Measurements from ENCODE around the gene CCDC93. TPM values are rescaled to one million over a fixed set of nuclear protein-coding genes. Genes with fewer than 3 reads are reported as not detected.

Gene CCDC93
- total RNA-seq, 8 experiments from 2014 or later, result 13.3 to 201 (median 35.0) TPM

GRCh38 chr2:118052474-118052873 is 38.6 kb upstream of the CCDC93 start:
- peaks cover 48 to 70% of the 10 kb centered on the region in 2 donors for H3K4me1 ChIP-seq (replicated peaks in 1 of 2)
- in situ Hi-C loops (cut with MboI; ENCODE audit: low pct_unique_long_range_greater_than_20kb in 2 of 9, low sequenced_read_pairs in 9 of 9, unreplicated experiment in 9 of 9), result loop anchor here in 1 of 9 experiments (10.0 kb wide), 1 partner anchor 802 kb away; no protein-coding TSS in a partner anchor
- no peak overlapping the region for H3K27ac ChIP-seq
- no peak overlapping the region for H3K4me3 ChIP-seq
- ATAC-seq (replicated peaks in 6 of 8), result no peak
- WGBS, 10 experiments, result 44 to 100% (median 81%) methylated on average over 1 to 2 of the region's 2 CpGs

- Histone ChIP-seq H3K4me3 (no peak overlapping the region), H3K27ac (peak overlapping the region in 1 of 2 donors; percentile 10), H3K4me1 (replicated peaks in 1 of 2) (peaks cover 48 to 72% of the 10 kb centered on the region in 2 donors)
- in situ Hi-C loops (cut with MboI; ENCODE audit: low pct_unique_long_range_greater_than_20kb in 2 of 9, low sequenced_read_pairs in 9 of 9, unreplicated experiment in 9 of 9), result loop anchor here in 1 of 9 experiments (10.0 kb wide), 1 partner anchor 803 kb away; no protein-coding TSS in a partner anchor
- WGBS, 10 experiments, result 37 to 83% (median 63%) methylated on average over 1 to 3 of the region's 3 CpGs
- peak in 5 of 8 experiments; percentile 67 to 87 (median 77) for ATAC-seq (replicated peaks in 6 of 8)
Measured at GRCh38 chr2:118051826-118052358, 38.0 kb upstream of the CCDC93 start.

- 29 to 96% (median 60%) methylated on average over 1 to 2 of the region's 2 CpGs; no CpG with 5 or more reads in 1 of the 10 experiments for WGBS, 10 experiments
- in situ Hi-C loops (cut with MboI; ENCODE audit: low pct_unique_long_range_greater_than_20kb in 2 of 9, low sequenced_read_pairs in 9 of 9, unreplicated experiment in 9 of 9), result loop anchor here in 1 of 9 experiments (10.0 kb wide), 1 partner anchor 804 kb away; no protein-coding TSS in a partner anchor
- Histone ChIP-seq H3K4me3 (no peak overlapping the region), H3K27ac (no peak overlapping the region), H3K4me1 (replicated peaks in 1 of 2) (peaks cover 44 to 70% of the 10 kb centered on the region in 2 donors)
- ATAC-seq (replicated peaks in 6 of 8), result no peak
Measured at GRCh38 chr2:118050974-118051373, 37.1 kb upstream of the CCDC93 start.

- H3K27ac ChIP-seq, result no peak overlapping the region
- WGBS, 10 experiments, result 11 to 93% (median 40%) methylated on average over 1 to 3 of the region's 3 CpGs; no CpG with 5 or more reads in 3 of the 10 experiments
- in situ Hi-C loops (cut with MboI; ENCODE audit: low pct_unique_long_range_greater_than_20kb in 2 of 9, low sequenced_read_pairs in 9 of 9, unreplicated experiment in 9 of 9), result loop anchor here in 1 of 9 experiments (10.0 kb wide), 1 partner anchor 804 kb away; no protein-coding TSS in a partner anchor
- H3K4me3 ChIP-seq, result no peak overlapping the region
- H3K4me1 ChIP-seq (replicated peaks in 1 of 2), result peaks cover 38 to 64% of the 10 kb centered on the region in 2 donors
- peak in 4 of 8 experiments; percentile 10 to 50 (median 16) for ATAC-seq (replicated peaks in 6 of 8)
Measured at GRCh38 chr2:118050386-118050785, 36.5 kb upstream of the CCDC93 start.

GRCh38 chr2:118049816-118050140 is 35.9 kb upstream of the CCDC93 start:
- Histone ChIP-seq H3K27ac (no peak overlapping the region), H3K4me3 (no peak overlapping the region), H3K4me1 (replicated peaks in 1 of 2) (peaks cover 37 to 58% of the 10 kb centered on the region in 2 donors)
- no peak for ATAC-seq (replicated peaks in 6 of 8)
- in situ Hi-C loops (cut with MboI; ENCODE audit: low pct_unique_long_range_greater_than_20kb in 2 of 9, low sequenced_read_pairs in 9 of 9, unreplicated experiment in 9 of 9), result loop anchor here (10.0 to 25.0 kb wide), 5 partner anchors 113 to 815 kb away; no protein-coding TSS in a partner anchor

GRCh38 chr2:118049140-118049815 is 35.4 kb upstream of the CCDC93 start:
- WGBS, 10 experiments, result 25 to 100% (median 76%) methylated on average over 1 to 3 of the region's 3 CpGs; no CpG with 5 or more reads in 2 of the 10 experiments
- no peak for ATAC-seq (replicated peaks in 6 of 8)
- no peak overlapping the region for H3K27ac ChIP-seq
- in situ Hi-C loops (cut with MboI; ENCODE audit: low pct_unique_long_range_greater_than_20kb in 2 of 9, low sequenced_read_pairs in 9 of 9, unreplicated experiment in 9 of 9), result loop anchor here in 8 of 9 experiments (10.0 to 25.0 kb wide), 5 partner anchors 113 to 816 kb away; no protein-coding TSS in a partner anchor
- H3K4me1 ChIP-seq (replicated peaks in 1 of 2), result peaks cover 37 to 53% of the 10 kb centered on the region in 2 donors
- no peak overlapping the region for H3K4me3 ChIP-seq

- H3K4me3 ChIP-seq, result no peak overlapping the region
- WGBS, 10 experiments, result 57 to 95% (median 83%) methylated on average over 1 to 3 of the region's 3 CpGs
- no peak for ATAC-seq (replicated peaks in 6 of 8)
- in situ Hi-C loops (cut with MboI; ENCODE audit: low pct_unique_long_range_greater_than_20kb in 2 of 9, low sequenced_read_pairs in 9 of 9, unreplicated experiment in 9 of 9), result loop anchor here in 8 of 9 experiments (10.0 to 25.0 kb wide), 5 partner anchors 114 to 816 kb away; no protein-coding TSS in a partner anchor
- no peak overlapping the region for H3K27ac ChIP-seq
- peaks cover 37 to 45% of the 10 kb centered on the region in 2 donors for H3K4me1 ChIP-seq (replicated peaks in 1 of 2)
Measured at GRCh38 chr2:118048401-118048800, 34.5 kb upstream of the CCDC93 start.

GRCh38 chr2:118047380-118047826 is 33.5 kb upstream of the CCDC93 start:
- Histone ChIP-seq H3K4me1 (replicated peaks in 1 of 2) (peaks cover 30 to 35% of the 10 kb centered on the region in 2 donors), H3K4me3 (no peak overlapping the region), H3K27ac (no peak overlapping the region)
- peak in 4 of 8 experiments; percentile 23 to 73 (median 34) for ATAC-seq (replicated peaks in 6 of 8)
- WGBS, 10 experiments, result 0 to 100% (median 62%) methylated on average over 1 to 3 of the region's 3 CpGs; no CpG with 5 or more reads in 2 of the 10 experiments
- in situ Hi-C loops (cut with MboI; ENCODE audit: low pct_unique_long_range_greater_than_20kb in 2 of 9, low sequenced_read_pairs in 9 of 9, unreplicated experiment in 9 of 9), result loop anchor here in 8 of 9 experiments (10.0 to 25.0 kb wide), 5 partner anchors 115 to 817 kb away; no protein-coding TSS in a partner anchor

- WGBS, 10 experiments, result 0 to 14% (median 2%) methylated on average over 2 to 4 of the region's 4 CpGs
- in situ Hi-C loops (cut with MboI; ENCODE audit: low pct_unique_long_range_greater_than_20kb in 2 of 9, low sequenced_read_pairs in 9 of 9, unreplicated experiment in 9 of 9), result loop anchor here in 8 of 9 experiments (10.0 to 25.0 kb wide), 5 partner anchors 116 to 818 kb away; no protein-coding TSS in a partner anchor
- ATAC-seq (replicated peaks in 6 of 8), result peak in 1 of 8 experiments; percentile 22
- no peak overlapping the region for H3K4me3 ChIP-seq
- no peak overlapping the region for H3K27ac ChIP-seq
- peaks cover 24 to 30% of the 10 kb centered on the region in 2 donors for H3K4me1 ChIP-seq (replicated peaks in 1 of 2)
Measured at GRCh38 chr2:118046634-118047210, 32.9 kb upstream of the CCDC93 start.

GRCh38 chr2:118045286-118045685 is 31.4 kb upstream of the CCDC93 start:
- Histone ChIP-seq H3K4me1 (replicated peaks in 1 of 2) (peaks cover 11 to 15% of the 10 kb centered on the region in 2 donors), H3K27ac (no peak overlapping the region), H3K4me3 (no peak overlapping the region)
- ATAC-seq (replicated peaks in 6 of 8), result peak in 2 of 8 experiments; percentile 49 to 52
- WGBS, 10 experiments, result 33 to 100% (median 80%) methylated on average over 1 of the region's 1 CpG; no CpG with 5 or more reads in 5 of the 10 experiments
- in situ Hi-C loops (cut with MboI; ENCODE audit: low pct_unique_long_range_greater_than_20kb in 2 of 9, low sequenced_read_pairs in 9 of 9, unreplicated experiment in 9 of 9), result loop anchor here in 8 of 9 experiments (10.0 to 25.0 kb wide), 5 partner anchors 117 to 820 kb away; no protein-coding TSS in a partner anchor

GRCh38 chr2:118044854-118045253 is 31.0 kb upstream of the CCDC93 start:
- in situ Hi-C loops (cut with MboI; ENCODE audit: low pct_unique_long_range_greater_than_20kb in 2 of 9, low sequenced_read_pairs in 9 of 9, unreplicated experiment in 9 of 9), result loop anchor here in 8 of 9 experiments (10.0 to 25.0 kb wide), 5 partner anchors 117 to 820 kb away; no protein-coding TSS in a partner anchor
- no peak overlapping the region for H3K27ac ChIP-seq
- no peak overlapping the region for H3K4me3 ChIP-seq
- WGBS, 10 experiments, result 20 to 100% (median 76%) methylated on average over 1 to 2 of the region's 2 CpGs; no CpG with 5 or more reads in 2 of the 10 experiments
- peak in 3 of 8 experiments; percentile 75 to 95 (median 94) for ATAC-seq (replicated peaks in 6 of 8)
- peaks cover 6 to 11% of the 10 kb centered on the region in 2 donors for H3K4me1 ChIP-seq (replicated peaks in 1 of 2)

- Histone ChIP-seq H3K4me1 (replicated peaks in 1 of 2) (peaks cover 0 to 5% of the 10 kb centered on the region in 2 donors), H3K27ac (no peak overlapping the region), H3K4me3 (no peak overlapping the region)
- WGBS, 10 experiments, result 20 to 100% (median 66%) methylated on average over 1 to 6 of the region's 6 CpGs
- in situ Hi-C loops (cut with MboI; ENCODE audit: low pct_unique_long_range_greater_than_20kb in 2 of 9, low sequenced_read_pairs in 9 of 9, unreplicated experiment in 9 of 9), result loop anchor here in 8 of 9 experiments (10.0 to 25.0 kb wide), 5 partner anchors 118 to 821 kb away; no protein-coding TSS in a partner anchor
- no peak for ATAC-seq (replicated peaks in 6 of 8)
Measured at GRCh38 chr2:118044103-118044716, 30.3 kb upstream of the CCDC93 start.
